Measurements from ENCODE around the gene IL1A. TPM values are rescaled to one million over a fixed set of nuclear protein-coding genes. Genes with fewer than 3 reads are reported as not detected.

Gene IL1A
- total RNA-seq, 6 donors from 2014 or later: 2.5 to 4.7 (median 3.0) TPM; not detected in 3

DNA sequence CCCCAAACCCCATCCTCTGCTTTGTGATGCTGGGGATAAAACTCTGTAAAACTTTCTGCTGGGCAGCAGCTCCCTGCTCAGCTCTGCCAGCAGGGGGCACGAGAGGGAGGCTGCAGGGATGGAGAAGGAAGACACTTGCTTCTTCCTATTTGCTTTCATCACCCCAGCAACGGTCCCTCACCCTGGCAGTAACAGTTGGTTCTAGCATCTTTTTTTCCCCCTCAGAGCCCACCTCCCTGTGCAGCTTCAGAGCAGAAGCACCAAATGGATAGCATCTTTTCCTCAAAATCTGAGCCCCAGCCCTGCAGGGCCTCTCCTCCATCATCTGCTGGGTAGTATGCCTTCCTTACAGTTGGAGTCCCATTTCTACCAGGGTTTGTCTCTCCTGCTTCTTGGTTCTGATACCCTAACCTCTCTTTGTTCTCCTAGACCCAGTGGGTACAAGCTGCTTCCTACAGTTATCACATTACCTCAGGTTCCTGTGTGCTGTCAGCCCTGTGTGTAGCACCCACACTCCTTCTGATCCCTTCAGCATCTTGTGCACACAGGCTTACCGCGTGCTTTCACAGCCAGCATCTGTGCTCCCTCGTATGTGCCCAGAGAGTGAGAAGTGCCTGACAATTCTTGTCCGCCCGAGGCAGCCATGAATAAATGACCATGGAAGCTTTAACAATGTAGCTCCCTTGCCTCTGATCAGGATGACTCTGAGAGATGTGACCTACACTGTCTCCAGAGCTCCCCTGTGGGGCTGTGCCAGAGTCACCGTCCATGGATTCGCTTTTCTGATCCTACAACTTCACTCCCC is 34.3 kb downstream of the IL1A start:
- ATAC-seq (ENCODE audit: low FRiP score in 2 of 2) (peak; percentile 84 to 89), DNase-seq (peak; percentile 22 to 75)
- no peak overlapping the region for H3K27ac ChIP-seq
- H3K9me3 ChIP-seq: no peaks in the 10 kb centered on the region
- H3K36me3 ChIP-seq: no peaks in the 10 kb centered on the region
- no peak overlapping the region for H3K4me3 ChIP-seq
- 72 to 74% methylated on average over 9 of the region's 9 CpGs for WGBS, 2 donors
- H3K4me1 ChIP-seq: peaks cover 0 to 4% (median 0%) of the 10 kb centered on the region in 4 donors
- H3K27me3 ChIP-seq: no peaks in the 10 kb centered on the region
- no peak for TF ChIP-seq POLR2AphosphoS5 (IDR thresholded peaks at IDR 0.05)
- TF ChIP-seq, protein P1, sequence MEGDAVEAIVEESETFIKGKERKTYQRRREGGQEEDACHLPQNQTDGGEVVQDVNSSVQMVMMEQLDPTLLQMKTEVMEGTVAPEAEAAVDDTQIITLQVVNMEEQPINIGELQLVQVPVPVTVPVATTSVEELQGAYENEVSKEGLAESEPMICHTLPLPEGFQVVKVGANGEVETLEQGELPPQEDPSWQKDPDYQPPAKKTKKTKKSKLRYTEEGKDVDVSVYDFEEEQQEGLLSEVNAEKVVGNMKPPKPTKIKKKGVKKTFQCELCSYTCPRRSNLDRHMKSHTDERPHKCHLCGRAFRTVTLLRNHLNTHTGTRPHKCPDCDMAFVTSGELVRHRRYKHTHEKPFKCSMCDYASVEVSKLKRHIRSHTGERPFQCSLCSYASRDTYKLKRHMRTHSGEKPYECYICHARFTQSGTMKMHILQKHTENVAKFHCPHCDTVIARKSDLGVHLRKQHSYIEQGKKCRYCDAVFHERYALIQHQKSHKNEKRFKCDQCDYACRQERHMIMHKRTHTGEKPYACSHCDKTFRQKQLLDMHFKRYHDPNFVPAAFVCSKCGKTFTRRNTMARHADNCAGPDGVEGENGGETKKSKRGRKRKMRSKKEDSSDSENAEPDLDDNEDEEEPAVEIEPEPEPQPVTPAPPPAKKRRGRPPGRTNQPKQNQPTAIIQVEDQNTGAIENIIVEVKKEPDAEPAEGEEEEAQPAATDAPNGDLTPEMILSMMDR (IDR thresholded peaks at IDR 0.05): peak; percentile 80 to 84 (median 81)
- TF ChIP-seq POLR2A (IDR thresholded peaks at IDR 0.05): no peak

DNA sequence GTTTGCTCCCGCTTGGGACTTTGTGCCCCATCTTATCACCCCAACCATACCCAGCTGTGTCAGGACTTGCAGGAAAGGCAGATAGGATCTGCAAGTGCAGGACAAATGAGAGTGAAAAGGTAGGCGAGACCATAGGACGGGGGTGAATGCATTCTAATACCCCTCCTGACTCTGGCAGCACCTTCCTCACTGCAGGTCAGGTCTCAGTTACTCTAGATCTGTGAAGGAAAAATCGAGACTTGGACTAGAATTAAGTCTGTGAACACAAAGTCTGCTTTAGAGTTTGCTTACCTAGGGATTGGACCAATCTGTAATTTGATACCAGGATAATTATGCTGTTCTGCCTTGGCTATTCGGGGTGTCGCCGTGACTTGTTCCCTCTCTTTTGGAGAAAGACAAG is 43.8 kb downstream of the IL1A start:
- WGBS, 2 donors: 94 to 96% methylated on average over 7 of the region's 7 CpGs
- H3K4me1 ChIP-seq: no peaks in the 10 kb centered on the region
- DNase-seq: no peak
- no peak for ATAC-seq (ENCODE audit: low FRiP score in 2 of 2)
- TF ChIP-seq, protein P1 (IDR thresholded peaks at IDR 0.05): no peak
- TF ChIP-seq POLR2A (IDR thresholded peaks at IDR 0.05) (no peak), POLR2AphosphoS5 (IDR thresholded peaks at IDR 0.05) (no peak), EP300 (IDR thresholded peaks at IDR 0.05) (no peak)
- H3K4me3 ChIP-seq: no peak overlapping the region
- H3K36me3 ChIP-seq: no peaks in the 10 kb centered on the region
- no peaks in the 10 kb centered on the region for H3K9me3 ChIP-seq
- no peak overlapping the region for H3K27ac ChIP-seq
- H3K27me3 ChIP-seq: no peaks in the 10 kb centered on the region

DNA sequence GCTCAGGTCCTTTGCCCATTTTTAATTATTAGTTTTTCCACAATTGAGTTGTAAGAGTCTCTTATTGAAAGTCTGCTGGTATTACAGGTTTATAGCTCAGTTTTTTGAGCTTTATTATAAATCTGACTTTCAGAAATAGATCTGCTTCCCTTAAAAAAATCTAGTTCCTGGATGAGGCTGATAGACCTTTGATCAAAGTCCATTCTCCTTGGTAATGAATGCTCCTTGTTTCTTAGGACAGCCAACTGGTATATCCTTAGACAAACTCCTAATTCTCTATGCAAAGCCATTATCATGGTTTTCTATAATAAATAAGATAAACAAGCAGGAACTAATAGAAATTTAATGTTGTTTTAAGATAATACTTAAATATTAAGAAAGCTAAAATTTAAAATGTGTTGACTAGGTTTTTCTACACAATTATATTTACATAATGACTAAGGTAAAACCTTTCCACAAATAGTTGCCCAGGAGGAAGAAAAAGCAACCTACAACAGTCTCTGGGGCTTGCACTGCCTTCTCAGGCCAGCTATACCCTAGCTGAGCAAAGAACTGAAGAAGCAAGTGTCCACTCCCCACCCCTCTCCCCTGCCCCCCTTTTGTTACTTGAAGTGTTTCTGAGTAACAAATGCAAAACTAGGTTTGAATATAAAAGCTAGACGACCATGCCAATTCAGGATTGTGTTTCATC is 46.6 kb downstream of the IL1A start:
- H3K36me3 ChIP-seq: no peaks in the 10 kb centered on the region
- H3K4me3 ChIP-seq: no peak overlapping the region
- H3K9me3 ChIP-seq: no peaks in the 10 kb centered on the region
- 84 to 95% methylated on average over 1 of the region's 1 CpG for WGBS, 2 donors
- H3K27me3 ChIP-seq: no peaks in the 10 kb centered on the region
- ATAC-seq (ENCODE audit: low FRiP score in 2 of 2) (no peak), DNase-seq (no peak)
- no peak for TF ChIP-seq POLR2A (IDR thresholded peaks at IDR 0.05)
- H3K27ac ChIP-seq: no peak overlapping the region
- peaks cover 0 to 2% (median 0%) of the 10 kb centered on the region in 4 donors for H3K4me1 ChIP-seq

DNA sequence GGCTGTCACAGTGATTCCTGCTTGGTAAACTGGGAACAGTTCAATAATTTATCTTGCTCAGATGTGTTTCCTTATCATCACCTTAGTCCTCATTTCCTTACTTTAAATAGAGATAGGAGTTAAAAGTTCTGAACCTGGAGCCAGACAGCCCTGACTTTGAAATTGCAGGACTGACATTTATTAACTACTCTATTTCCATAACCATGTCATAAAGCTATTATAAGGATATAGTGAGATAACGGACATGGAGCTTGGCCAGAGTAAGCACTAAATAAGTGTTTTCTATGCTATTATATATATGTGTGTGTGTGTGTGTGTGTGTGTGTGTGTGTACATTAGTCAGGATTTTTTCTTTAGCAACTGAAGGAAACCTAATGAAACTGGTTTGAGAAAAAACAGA is 50.4 kb downstream of the IL1A start:
- Histone ChIP-seq H3K4me1 (peaks cover 0 to 7% (median 5%) of the 10 kb centered on the region in 4 donors), H3K36me3 (no peaks in the 10 kb centered on the region), H3K9me3 (no peaks in the 10 kb centered on the region), H3K27me3 (no peaks in the 10 kb centered on the region), H3K27ac (no peak overlapping the region), H3K4me3 (no peak overlapping the region)
- no peak for TF ChIP-seq POLR2AphosphoS5 (IDR thresholded peaks at IDR 0.05)
- TF ChIP-seq, protein P1 (IDR thresholded peaks at IDR 0.05): no peak
- no peak for TF ChIP-seq EP300 (IDR thresholded peaks at IDR 0.05)
- TF ChIP-seq POLR2A (IDR thresholded peaks at IDR 0.05): no peak
- ATAC-seq (ENCODE audit: low FRiP score in 2 of 2) (no peak), DNase-seq (no peak)
- 39 to 46% methylated on average over 1 of the region's 1 CpG for WGBS, 2 donors

DNA sequence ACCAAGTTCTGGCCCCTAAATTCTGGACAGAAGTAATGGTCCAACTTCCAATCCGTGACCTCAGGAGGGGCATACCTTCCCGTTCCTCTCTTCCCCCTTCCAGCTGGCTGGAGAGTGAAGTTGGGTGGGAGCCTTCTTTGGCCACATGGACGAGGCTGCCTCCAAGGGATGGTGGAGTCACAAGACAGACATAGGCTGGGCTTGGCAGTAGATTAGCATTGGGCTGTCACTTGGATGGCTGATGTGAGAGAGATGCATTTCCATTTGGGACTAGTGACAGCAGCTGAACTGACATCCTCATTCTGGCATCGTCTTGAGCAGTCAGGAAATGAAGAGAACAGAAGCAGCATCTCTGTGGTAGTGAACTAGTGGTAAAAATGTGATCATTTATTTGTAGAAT is 50.8 kb downstream of the IL1A start:
- H3K4me3 ChIP-seq: no peak overlapping the region
- DNase-seq (no peak), ATAC-seq (ENCODE audit: low FRiP score in 2 of 2) (peak in 1 of 2 donors; percentile 30)
- no peaks in the 10 kb centered on the region for H3K9me3 ChIP-seq
- H3K4me1 ChIP-seq: peaks cover 0 to 10% (median 8%) of the 10 kb centered on the region in 4 donors
- no peak overlapping the region for H3K27ac ChIP-seq
- WGBS, 2 donors: 50 to 57% methylated on average over 4 of the region's 4 CpGs
- TF ChIP-seq POLR2A (IDR thresholded peaks at IDR 0.05): no peak
- no peak for TF ChIP-seq EP300 (IDR thresholded peaks at IDR 0.05)
- no peak for TF ChIP-seq POLR2AphosphoS5 (IDR thresholded peaks at IDR 0.05)
- TF ChIP-seq, protein P1 (IDR thresholded peaks at IDR 0.05): no peak
- no peaks in the 10 kb centered on the region for H3K36me3 ChIP-seq
- no peaks in the 10 kb centered on the region for H3K27me3 ChIP-seq

All from upper lobe of left lung (tissue), 6 donors.